Loucy (cell line): Measurements from ENCODE around the gene C6orf120.

Experiments used
- CTCF ChIP-seq: fragments of 200-600 bp; sonication (generic); conservative IDR thresholded peaks from 2 replicates; pipeline ENCODE4 v1.5.1; 2014; ENCODE audit warnings: mild to moderate bottlenecking, antibody characterized with exemption, low read length
- EZH2phosphoT487 ChIP-seq: fragments of 200-600 bp; IDR thresholded peaks from 2 replicates; pipeline ENCODE4 v1.6.1; 2018; ENCODE audit warnings: antibody characterized with exemption, mild to moderate bottlenecking, moderate library complexity, borderline replicate concordance

DNA sequence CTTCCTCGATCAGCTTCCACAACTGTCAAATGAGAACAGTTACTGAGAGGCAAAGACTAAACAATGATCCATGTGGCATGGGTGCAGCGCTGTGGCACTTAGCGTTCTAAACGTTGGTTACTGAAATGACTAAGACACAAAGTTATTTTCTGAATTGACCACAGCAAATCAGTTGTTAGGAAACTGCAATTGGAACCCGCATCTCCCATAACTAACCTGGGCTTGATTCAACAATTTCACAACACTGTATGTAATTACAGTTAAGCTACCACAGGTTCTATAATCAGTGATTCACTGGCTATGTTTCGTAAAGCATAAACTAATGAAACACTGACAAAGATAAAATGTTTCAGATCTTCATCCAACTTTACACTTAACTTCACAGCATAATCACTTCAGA, 12.6 kb upstream of the C6orf120 start:
- no peak for TF ChIP-seq CTCF
- TF ChIP-seq EZH2phosphoT487: no peak
